A549 (cell line): ENCODE data around the gene CHIC2. TPM values are rescaled to one million over a fixed set of nuclear protein-coding genes. Genes with fewer than 3 reads are reported as not detected.
"Not testable (repeated sequence)": the region's sequence is repeated elsewhere in the genome, so short reads cannot be mapped to it uniquely, and the experiment has no call there.

Experiments
- ATAC-seq, 2 experiments: fragments of 200-7000 bp in 1 of 2; fragments of >200 bp in 1 of 2; cut with Nextera tagmentation in 1 of 2; cut with Tn5 transposase in 1 of 2; 3 replicates each; pipeline versions ENCODE4 v1.8.0 to v1.9.1; 2018 to 2020; ENCODE audit warnings: mild to moderate bottlenecking in 1 of 2, moderate library complexity in 1 of 2
- CTCF ChIA-PET: fragments of 300-600 bp; sonication (Branson Sonifier 250); formaldehyde crosslinking; extraction: SDS; loops from one replicate; lab custom pipeline; 2021; ENCODE audit warnings: antibody characterized with exemption, inconsistent platforms; lab: Yijun Ruan, JAX
- POLR2A ChIA-PET: fragments of 350-600 bp; formaldehyde crosslinking; extraction: SDS; loops from one replicate; lab custom pipeline; 2021; ENCODE audit warnings: antibody characterized with exemption, inconsistent platforms; lab: Yijun Ruan, JAX
- DNase-seq, 2 experiments: peaks; one replicate each; pipeline versions ENCODE4 v3.0.0 to v3.0.0-alpha.2; 2011 to 2016; ENCODE audit warnings: low read depth in 1 of 2, low spot score in 1 of 2
- FAIRE-seq: peaks from 2 replicates; lab custom pipeline; 2011; peaks lifted over from hg19 to GRCh38; lab: Jason Lieb, UNC
- H3K27ac ChIP-seq, 2 experiments: fragments of >200 bp; sonication (Bioruptor Twin); formaldehyde crosslinking; 3 replicates each; pipeline ENCODE4 v1.5.1; 2016 to 2017
- H3K4me1 ChIP-seq: fragments of >200 bp; sonication (Bioruptor Twin); formaldehyde crosslinking; 3 replicates; pipeline ENCODE4 v1.6.1; 2016
- H3K4me2 ChIP-seq: fragments of >200 bp; sonication (Bioruptor Twin); formaldehyde crosslinking; 3 replicates; pipeline ENCODE4 v1.6.1; 2016
- H3K4me3 ChIP-seq: fragments of >200 bp; sonication (Bioruptor Twin); formaldehyde crosslinking; 3 replicates; pipeline ENCODE4 v1.5.1; 2016
- H3K9me3 ChIP-seq: fragments of >200 bp; sonication (Bioruptor Twin); formaldehyde crosslinking; 3 replicates; pipeline ENCODE4 v1.6.1; 2016
- ATOH8 ChIP-seq: fragments of 250-450 bp; sonication (Bioruptor Pico); IDR thresholded peaks from 2 replicates; pipeline ENCODE4 v1.5.0; 2020; ENCODE audit warnings: low read depth, mild to moderate bottlenecking, moderate library complexity
- BHLHE40 ChIP-seq: IDR thresholded peaks from 2 replicates; pipeline ENCODE4 v1.6.1; 2012; ENCODE audit warnings: low read depth, low read length, inconsistent platforms
- CEBPB ChIP-seq, 2 experiments: fragments of >200 bp in 1 of 2; sonication (Bioruptor Twin) in 1 of 2; formaldehyde crosslinking in 1 of 2; IDR thresholded peaks; 2 replicates each; pipeline ENCODE4 v1.6.1; 2012 to 2016
- CHD2 ChIP-seq: fragments of 150-350 bp; IDR thresholded peaks from 2 replicates; pipeline ENCODE4 v1.6.1; 2014; ENCODE audit warnings: low read length; ENCODE audit not compliant: partially characterized antibody
- CTCF ChIP-seq: fragments of >200 bp; sonication (Bioruptor Twin); formaldehyde crosslinking; IDR thresholded peaks from 3 replicates; pipeline ENCODE4 v1.5.1; 2016
- EHMT2 ChIP-seq: fragments of 200-600 bp; sonication (generic); IDR thresholded peaks from 2 replicates; pipeline ENCODE4 v1.6.1; 2016; ENCODE audit warnings: antibody characterized with exemption, low read depth, mild to moderate bottlenecking, moderate library complexity
- FOXS1 ChIP-seq: fragments of 250-450 bp; sonication (Bioruptor Pico); IDR thresholded peaks from 2 replicates; pipeline ENCODE4 v1.5.0; 2020; ENCODE audit warnings: mild to moderate bottlenecking, moderate library complexity
- HDAC2 ChIP-seq: fragments of 200-600 bp; sonication (generic); IDR thresholded peaks from 2 replicates; pipeline ENCODE4 v1.6.1; 2016
- HEYL ChIP-seq: fragments of 250-450 bp; sonication (Bioruptor Pico); IDR thresholded peaks from 2 replicates; pipeline ENCODE4 v1.8.0; 2021; ENCODE audit warnings: mild to moderate bottlenecking, moderate library complexity
- HOXA7 ChIP-seq: fragments of 250-450 bp; sonication (Bioruptor Pico); IDR thresholded peaks from 2 replicates; pipeline ENCODE4 v1.5.0; 2020; ENCODE audit warnings: mild to moderate bottlenecking, moderate library complexity
- HOXB5 ChIP-seq: fragments of 250-450 bp; sonication (Bioruptor Pico); IDR thresholded peaks from 2 replicates; pipeline ENCODE4 v1.5.0; 2020; ENCODE audit warnings: mild to moderate bottlenecking, moderate library complexity
- JUN ChIP-seq, 2 experiments: fragments of >200 bp; sonication (Bioruptor Twin); formaldehyde crosslinking; IDR thresholded peaks; 2 replicates in 1 of 2; 3 replicates in 1 of 2; pipeline ENCODE4 v1.6.1; 2016 to 2017
- KDM5A ChIP-seq: fragments of 200-600 bp; sonication (generic); IDR thresholded peaks from 2 replicates; pipeline ENCODE4 v1.6.1; 2016; ENCODE audit warnings: antibody characterized with exemption, mild to moderate bottlenecking
- MAX ChIP-seq: IDR thresholded peaks from 2 replicates; pipeline ENCODE4 v1.6.1; 2012
- MAZ ChIP-seq: fragments of 150-350 bp; IDR thresholded peaks from 2 replicates; pipeline ENCODE4 v1.6.1; 2014; ENCODE audit warnings: antibody characterized with exemption, low read depth, low read length, borderline replicate concordance
- NFE2L2 ChIP-seq: fragments of 150-350 bp; conservative IDR thresholded peaks from 2 replicates; pipeline ENCODE4 v1.6.1; 2014; ENCODE audit warnings: low read length
- NPAS2 ChIP-seq: fragments of 250-450 bp; sonication (Bioruptor Pico); IDR thresholded peaks from 2 replicates; pipeline ENCODE4 v1.8.0; 2022; ENCODE audit warnings: mild to moderate bottlenecking, moderate library complexity, borderline replicate concordance
- NR3C1 ChIP-seq: fragments of >200 bp; sonication (Bioruptor Twin); formaldehyde crosslinking; IDR thresholded peaks from 3 replicates; pipeline ENCODE4 v1.6.1; 2017
- POLR2A ChIP-seq: IDR thresholded peaks from 2 replicates; pipeline ENCODE4 v1.6.1; 2012; ENCODE audit warnings: mild to moderate bottlenecking, low read length
- RARB ChIP-seq: fragments of 250-450 bp; sonication (Bioruptor Pico); IDR thresholded peaks from 2 replicates; pipeline ENCODE4 v1.8.0; 2021; ENCODE audit warnings: mild to moderate bottlenecking, moderate library complexity
- RCOR1 ChIP-seq: fragments of 150-350 bp; IDR thresholded peaks from 2 replicates; pipeline ENCODE4 v1.6.1; 2014; ENCODE audit warnings: antibody characterized with exemption, low read length, low read depth
- RFX5 ChIP-seq: fragments of 450-650 bp; IDR thresholded peaks from 2 replicates; pipeline ENCODE4 v1.7.1; 2014; ENCODE audit warnings: antibody characterized with exemption, mild to moderate bottlenecking, moderate library complexity
- SREBF2 ChIP-seq: fragments of 450-650 bp; IDR thresholded peaks from 2 replicates; pipeline ENCODE4 v1.6.1; 2014; ENCODE audit warnings: mild to moderate bottlenecking, moderate library complexity
- TP53 ChIP-seq: fragments of 250-450 bp; sonication (Bioruptor Pico); IDR thresholded peaks from 2 replicates; pipeline ENCODE4 v1.5.0; 2021; ENCODE audit warnings: mild to moderate bottlenecking, moderate library complexity
- USF2 ChIP-seq: fragments of 450-650 bp; IDR thresholded peaks from 2 replicates; pipeline ENCODE4 v1.6.1; 2014; ENCODE audit warnings: antibody characterized with exemption
- ZFP36 ChIP-seq: fragments of 450-650 bp; IDR thresholded peaks from 2 replicates; pipeline ENCODE4 v1.6.1; 2014; ENCODE audit warnings: borderline replicate concordance; ENCODE audit not compliant: partially characterized antibody
- ZNF302 ChIP-seq: fragments of 250-450 bp; sonication (Bioruptor Pico); IDR thresholded peaks from 2 replicates; pipeline ENCODE4 v1.9.0; 2021; ENCODE audit warnings: inconsistent platforms, mild to moderate bottlenecking, moderate library complexity
- WGBS: methylation state at CpG from one replicate; pipeline ENCODE4 v1.1.6; 2017; ENCODE audit errors: missing lambda C conversion rate; 5-methylcytosine and 5-hydroxymethylcytosine counted together
- polyA plus RNA-seq, 4 experiments: library from polyadenylated mRNA; depleted of rRNA in 3 of 4; stranded (reverse); fragments of >200 nt; fragmentation: RNase III in 1 of 4; extraction: RNeasy Plus Mini Kit Qiagen cat#74134 plus additional on column Dnase treatment in 1 of 4; gene quantifications; 2 replicates in 3 of 4; 3 replicates in 1 of 4; pipeline ENCODE4 v1.2.3, GENCODE V29; 2011 to 2017

CHIC2 gene
- polyA plus RNA-seq, 2 of the 4 experiments (the other 2 are of a cell fraction): 5.9 to 10.1 TPM

- WGBS: 89% methylated on average over 1 of the region's 1 CpG
- no peaks in the 10 kb centered on the region for H3K9me3 ChIP-seq
- FAIRE-seq: no peak
- H3K27ac ChIP-seq: no peak overlapping the region
- no peak overlapping the region for H3K4me2 ChIP-seq
- CTCF ChIA-PET: no interaction called here
- POLR2A ChIA-PET: interaction anchor here (0.5 kb wide), 1 partner anchor 102 kb away, joined by 6 read pairs; no protein-coding TSS in a partner anchor
- no peak for ATAC-seq
- no peak for DNase-seq
- peaks cover 8% of the 10 kb centered on the region; the same call in 2 of the 3 replicates for H3K4me1 ChIP-seq
- H3K4me3 ChIP-seq: no peak overlapping the region
- TF ChIP-seq USF2 (no peak), SREBF2 (no peak), NR3C1 (no peak), HOXA7 (no peak), EHMT2 (no peak), CHD2 (no peak), ZFP36 (no peak), MAZ (no peak), NPAS2 (no peak), HOXB5 (CRISPR knock-in tag) (no peak), HDAC2 (no peak), FOXS1 (CRISPR knock-in tag) (no peak), RFX5 (no peak), ATOH8 (CRISPR knock-in tag) (no peak), RARB (CRISPR knock-in tag) (no peak), KDM5A (no peak), RCOR1 (no peak), POLR2A (no peak), TP53 (CRISPR knock-in tag) (no peak)
Measured at GRCh38 chr4:54055494-54055893, 8.9 kb downstream of the CHIC2 start.

- ATAC-seq: no peak
- peaks cover 15% of the 10 kb centered on the region; the same call in 2 of the 3 replicates for H3K4me1 ChIP-seq
- no peak for DNase-seq
- WGBS: 100% methylated on average over 2 of the region's 2 CpGs
- CTCF ChIA-PET: no interaction called here
- H3K9me3 ChIP-seq: no peaks in the 10 kb centered on the region
- H3K4me2 ChIP-seq: no peak overlapping the region
- no peak overlapping the region for H3K4me3 ChIP-seq
- no peak for FAIRE-seq
- TF ChIP-seq NFE2L2 (no peak), FOXS1 (CRISPR knock-in tag) (no peak), ZNF302 (CRISPR knock-in tag) (no peak), MAX (no peak), CTCF (no peak), BHLHE40 (no peak), JUN (IDR thresholded peaks at IDR 0.05) (no peak), CEBPB (IDR thresholded peaks at IDR 0.05) (no peak), HEYL (no peak)
- POLR2A ChIA-PET: no interaction called here
- H3K27ac ChIP-seq: no peak overlapping the region
Measured at GRCh38 chr4:54054501-54054900, 9.9 kb downstream of the CHIC2 start.

- peaks cover 15% of the 10 kb centered on the region; the same call in 2 of the 3 replicates for H3K4me1 ChIP-seq
- H3K27ac ChIP-seq, CTCF ChIA-PET, ATAC-seq, H3K4me2 ChIP-seq, H3K4me3 ChIP-seq, FAIRE-seq, DNase-seq, H3K9me3 ChIP-seq: not testable (repeated sequence)
- WGBS: 93% methylated on average over 5 of the region's 5 CpGs
- POLR2A ChIA-PET: interaction anchor here (0.7 kb wide), 1 partner anchor 54 kb away, joined by 9 read pairs; no protein-coding TSS in a partner anchor
Measured at GRCh38 chr4:54053322-54053721, 11.1 kb downstream of the CHIC2 start.
